A549 treated with AZD2906 at 1 μM for 4 hours (cell line): ENCODE results near the gene RIN2. TPM values are rescaled to one million over a fixed set of nuclear protein-coding genes. Genes with fewer than 3 reads are reported as not detected.

Experiments used
- total RNA-seq: library from RNA; stranded (reverse); fragments of 200-300 nt; extraction: Qiagen RNA extraction; gene quantifications from 5 replicates; pipeline ENCODE4 v1.2.3, GENCODE V29; 2022

The RIN2 gene
- 20.4 to 23.3 TPM (median 21.5 TPM) in 5 replicates for total RNA-seq

GRCh38 chr20:19758133-19758500, at the start of gene RIN2:
Gene RIN2, plus strand, starts transcription at chr20:19758258. Its CDS starts 131,344 bp downstream, at chr20:19889602.

